GM10847 (cell line): ENCODE results near the gene PDE9A.

Experiments
- POLR2A ChIP-seq: IDR thresholded peaks from 2 replicates; pipeline ENCODE4 v1.6.1; 2011; ENCODE audit not compliant: insufficient read length; ENCODE audit errors: extremely low read depth

Gene PDE9A

DNA sequence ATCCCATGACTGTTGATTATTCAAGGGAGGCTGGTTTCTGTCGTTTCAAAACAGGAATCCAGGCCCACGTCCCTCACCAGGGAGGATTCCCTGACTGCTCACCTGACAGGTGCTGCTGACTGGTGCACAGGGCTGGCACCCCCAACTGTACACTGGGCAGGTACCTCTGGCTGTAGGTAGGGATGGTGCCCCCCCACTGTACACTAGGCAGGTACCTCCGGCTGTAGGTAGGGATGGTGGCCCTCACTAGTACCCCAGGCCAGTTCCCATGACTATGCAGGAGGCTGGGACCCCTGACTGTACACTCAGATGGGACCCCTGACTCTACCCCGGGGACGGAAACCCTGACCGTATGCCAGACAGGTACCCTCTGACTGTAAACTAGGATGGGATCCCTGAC lies 33.6 kb upstream of the PDE9A start:
- TF ChIP-seq POLR2A = no peak

GRCh38 chr21:42621166-42621818 lies 32.1 kb upstream of the PDE9A start:
- no peak for TF ChIP-seq POLR2A

- no peak for TF ChIP-seq POLR2A
These were observed 31.6 kb upstream of the PDE9A start for GRCh38 chr21:42621819-42622177.

GRCh38 chr21:42622284-42622683 lies 31.1 kb upstream of the PDE9A start:
- TF ChIP-seq POLR2A = no peak

DNA sequence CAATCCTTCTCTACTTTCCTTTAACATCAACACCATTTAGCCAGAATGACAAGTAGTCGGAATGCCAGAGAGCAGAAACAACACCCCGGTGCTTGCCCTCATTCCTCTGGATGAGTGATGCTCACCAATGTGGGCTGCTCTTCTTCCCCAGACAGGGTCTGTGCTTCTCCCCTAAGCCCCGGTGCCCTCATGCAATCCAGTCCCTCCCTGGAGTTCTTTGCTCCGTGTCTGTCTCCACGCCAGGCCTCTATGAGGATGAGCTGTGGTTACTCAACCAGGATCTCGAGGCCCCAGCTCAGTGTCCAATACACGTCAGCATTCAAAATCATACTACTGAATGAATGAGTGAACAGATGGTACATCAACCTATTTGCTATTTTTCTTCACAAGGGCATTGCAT lies 29.7 kb upstream of the PDE9A start:
- no peak for TF ChIP-seq POLR2A

- TF ChIP-seq POLR2A = no peak
These were observed 29.2 kb upstream of the PDE9A start for GRCh38 chr21:42624095-42624790.

- no peak for TF ChIP-seq POLR2A
These were observed 28.5 kb upstream of the PDE9A start for GRCh38 chr21:42624936-42625335.

- no peak for TF ChIP-seq POLR2A
These were observed 27.2 kb upstream of the PDE9A start for GRCh38 chr21:42626171-42626570.

DNA sequence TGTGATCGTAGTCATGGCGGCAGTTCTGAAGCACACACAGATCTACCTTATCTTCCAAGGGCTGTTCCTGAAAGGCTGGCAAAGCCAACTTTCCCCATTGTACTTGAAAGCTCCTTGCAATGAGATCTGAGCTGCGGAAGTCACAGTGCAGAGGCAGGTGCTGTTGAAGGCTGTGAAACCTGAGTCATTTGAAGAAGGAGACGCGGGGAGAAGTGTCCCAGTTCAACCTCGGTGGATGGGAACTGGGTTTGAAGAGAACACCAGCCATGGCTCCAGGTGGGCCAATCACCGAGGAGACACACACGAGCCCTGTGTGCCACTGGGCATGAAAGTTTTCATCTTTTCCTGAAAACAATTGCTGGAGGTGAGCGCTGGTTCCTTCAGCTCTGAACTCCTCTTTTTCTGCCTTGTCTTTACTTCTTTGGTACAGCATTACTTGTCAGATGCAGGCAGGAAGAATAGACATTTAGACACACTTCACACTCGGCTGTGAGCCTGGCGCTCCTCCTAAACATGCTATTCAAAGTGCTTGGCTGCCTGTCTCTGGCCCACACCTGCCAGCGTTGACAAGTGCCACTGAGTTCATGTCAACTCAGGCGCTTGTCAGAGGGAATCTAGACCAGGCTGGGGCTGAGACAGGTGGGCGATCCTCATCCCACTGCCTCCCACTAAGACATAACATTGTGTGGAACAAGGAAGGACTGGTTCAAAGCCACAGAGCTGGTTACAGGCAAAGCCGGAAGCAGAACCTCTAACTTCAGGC lies 25.7 kb upstream of the PDE9A start:
- no peak for TF ChIP-seq POLR2A

DNA sequence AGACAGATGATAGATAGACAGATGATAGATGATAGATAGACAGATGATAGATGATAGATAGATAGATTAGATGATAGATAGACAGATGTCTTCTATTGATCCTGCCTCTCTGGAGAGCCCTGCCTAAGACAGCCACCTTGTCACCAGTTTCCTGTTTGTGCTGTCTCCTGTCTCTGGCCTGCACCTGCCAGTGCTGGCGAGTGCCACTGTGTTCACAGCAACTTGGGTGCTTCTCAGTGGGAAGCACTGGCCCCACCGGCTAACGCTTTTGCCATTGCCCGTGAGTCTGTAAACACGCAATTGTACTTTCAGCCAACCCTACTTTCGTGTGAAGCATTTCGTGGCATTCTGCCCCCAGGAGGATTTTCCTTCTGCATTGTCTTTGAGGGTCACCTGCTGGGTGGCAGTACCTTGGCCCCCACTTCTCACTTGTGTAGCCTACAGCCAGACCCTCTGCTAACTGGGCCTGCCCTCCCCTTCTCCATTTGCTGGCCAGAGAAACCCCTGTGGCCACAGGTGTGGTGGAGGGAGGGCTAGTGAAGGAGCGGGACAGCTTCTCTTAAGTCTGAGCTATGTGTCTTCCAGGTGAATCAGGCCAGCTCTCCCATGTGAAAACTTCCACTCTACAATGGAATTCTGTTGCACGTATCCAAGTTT lies 23.4 kb upstream of the PDE9A start:
- no peak for TF ChIP-seq POLR2A

GRCh38 chr21:42630626-42631025 lies 22.8 kb upstream of the PDE9A start:
- no peak for TF ChIP-seq POLR2A

DNA sequence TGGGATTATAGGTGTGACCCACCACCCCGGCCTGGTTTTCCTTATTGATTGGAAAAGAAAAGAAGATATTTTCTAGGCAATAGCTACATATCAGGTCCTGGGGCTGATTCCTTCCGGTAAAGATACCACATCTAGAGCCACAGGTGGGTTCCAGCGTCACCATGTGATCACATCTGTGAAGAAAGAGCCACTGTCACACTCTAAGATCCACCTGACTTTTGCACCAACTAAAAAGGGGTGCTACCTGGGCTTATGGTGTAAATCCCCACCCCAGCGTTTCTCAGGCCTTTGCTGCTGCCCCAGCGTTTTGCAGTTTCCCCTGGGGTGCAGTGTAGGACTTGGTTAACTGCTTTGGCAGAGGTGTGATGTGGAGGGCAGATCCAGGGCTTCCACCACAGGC lies 22.3 kb upstream of the PDE9A start:
- no peak for TF ChIP-seq POLR2A

DNA sequence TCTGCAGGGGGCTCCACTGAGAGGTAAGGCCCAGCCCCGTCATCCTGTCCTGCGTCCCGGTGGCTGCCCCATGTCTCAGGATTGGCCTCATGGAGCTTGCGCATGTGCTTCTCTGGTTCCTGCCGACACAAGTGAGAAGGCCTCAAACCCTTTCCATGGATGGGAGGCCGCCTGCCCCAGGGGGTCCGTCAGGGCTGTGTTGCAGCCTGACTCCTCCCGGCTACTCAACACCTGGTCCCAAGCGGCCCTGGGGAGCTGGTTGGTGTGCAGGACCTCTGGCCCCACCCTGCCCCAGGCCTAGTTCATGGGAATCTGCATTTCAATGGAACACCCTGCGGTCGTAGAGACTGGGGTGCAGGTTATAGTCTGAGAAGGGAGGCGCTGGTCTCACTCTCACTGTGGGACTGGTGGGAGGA lies 21.1 kb upstream of the PDE9A start:
- no peak for TF ChIP-seq POLR2A

- TF ChIP-seq POLR2A = no peak
These were observed 20.4 kb upstream of the PDE9A start for GRCh38 chr21:42632771-42633690.

GRCh38 chr21:42633858-42634257 lies 19.6 kb upstream of the PDE9A start:
- TF ChIP-seq POLR2A = no peak
